Cardiac muscle cell (in vitro differentiated cells and primary cell): ENCODE data around the gene PCGF3. TPM values are rescaled to one million over a fixed set of nuclear protein-coding genes. Genes with fewer than 3 reads are reported as not detected.

ENCODE experiments used
- DNase-seq, 2 donors: peaks; one replicate each; pipeline versions ENCODE4 v3.0.0 to v3.0.0-alpha.2; 2010 to 2017; ENCODE audit warnings: low read depth in 1 of 2, low spot score in 1 of 2
- H3K27ac ChIP-seq: fragments of 200-600 bp; sonication (generic); 2 replicates; pipeline ENCODE4 v1.5.1; 2016
- H3K27me3 ChIP-seq: fragments of 200-600 bp; sonication (generic); 2 replicates; pipeline ENCODE4 v1.6.0; 2016; ENCODE audit warnings: control low read depth
- H3K36me3 ChIP-seq: fragments of 200-600 bp; sonication (generic); 2 replicates; pipeline ENCODE4 v1.5.1; 2016; ENCODE audit warnings: control low read depth
- H3K4me1 ChIP-seq: fragments of 200-600 bp; sonication (generic); 2 replicates; pipeline ENCODE4 v1.8.1; 2017; ENCODE audit warnings: low read depth, mild to moderate bottlenecking, mixed run types
- H3K4me3 ChIP-seq: fragments of 200-600 bp; sonication (generic); 2 replicates; pipeline ENCODE4 v1.5.1; 2016; ENCODE audit warnings: mild to moderate bottlenecking
- H3K9me3 ChIP-seq: fragments of 200-600 bp; sonication (generic); 2 replicates; pipeline ENCODE4 v1.5.1; 2017; ENCODE audit warnings: low read depth, mild to moderate bottlenecking, control low read depth
- CTCF ChIP-seq: IDR thresholded peaks from 2 replicates; pipeline ENCODE4 v1.5.1; 2012; ENCODE audit warnings: low read depth, mild to moderate bottlenecking, low read length
- polyA plus RNA-seq: library from polyadenylated mRNA; unstranded; fragments of >200 nt; fragmentation: Nextera tagmentation; extraction: Ambion mirVana; gene quantifications from 2 replicates; pipeline ENCODE4 v1.2.1, GENCODE V29; 2016
- total RNA-seq: library from RNA; depleted of rRNA; stranded (reverse); fragments of >200 nt; gene quantifications from 2 replicates; pipeline ENCODE4 v1.2.3, GENCODE V29; 2016

The PCGF3 gene
- total and polyA plus RNA-seq, 2 experiments from 2014 or later: 32.8 to 118 TPM

- no peaks in the 10 kb centered on the region for H3K36me3 ChIP-seq
- H3K27ac ChIP-seq: no peak overlapping the region
- H3K27me3 ChIP-seq: no peaks in the 10 kb centered on the region
- TF ChIP-seq CTCF: no peak
- peaks cover 23% of the 10 kb centered on the region for H3K4me1 ChIP-seq
- no peak overlapping the region for H3K4me3 ChIP-seq
- no peaks in the 10 kb centered on the region for H3K9me3 ChIP-seq
- no peak for DNase-seq
These were observed 25.5 kb upstream of the PCGF3 start for GRCh38 chr4:680091-680490.

GRCh38 chr4:680551-680927, 25.1 kb upstream of the PCGF3 start:
- Histone ChIP-seq H3K27me3 (no peaks in the 10 kb centered on the region), H3K9me3 (no peaks in the 10 kb centered on the region), H3K27ac (no peak overlapping the region), H3K4me1 (peaks cover 21% of the 10 kb centered on the region), H3K36me3 (no peaks in the 10 kb centered on the region), H3K4me3 (peak overlapping the region; percentile 60)
- TF ChIP-seq CTCF: no peak
- DNase-seq: no peak

GRCh38 chr4:680928-681645, 24.5 kb upstream of the PCGF3 start:
- no peaks in the 10 kb centered on the region for H3K9me3 ChIP-seq
- no peak for TF ChIP-seq CTCF
- no peaks in the 10 kb centered on the region for H3K27me3 ChIP-seq
- peaks cover 15% of the 10 kb centered on the region for H3K4me1 ChIP-seq
- peak overlapping the region; percentile 60 for H3K4me3 ChIP-seq
- H3K27ac ChIP-seq: no peak overlapping the region
- DNase-seq: peak; percentile 53 to 81
- no peaks in the 10 kb centered on the region for H3K36me3 ChIP-seq

GRCh38 chr4:681736-682451, 23.7 kb upstream of the PCGF3 start:
- TF ChIP-seq CTCF: no peak
- peaks cover 7% of the 10 kb centered on the region for H3K4me1 ChIP-seq
- H3K36me3 ChIP-seq: no peaks in the 10 kb centered on the region
- H3K27me3 ChIP-seq: no peaks in the 10 kb centered on the region
- DNase-seq: no peak
- no peak overlapping the region for H3K27ac ChIP-seq
- no peak overlapping the region for H3K4me3 ChIP-seq
- no peaks in the 10 kb centered on the region for H3K9me3 ChIP-seq

GRCh38 chr4:682490-683172, 23.0 kb upstream of the PCGF3 start:
- H3K4me3 ChIP-seq: no peak overlapping the region
- no peaks in the 10 kb centered on the region for H3K9me3 ChIP-seq
- no peaks in the 10 kb centered on the region for H3K36me3 ChIP-seq
- no peak for TF ChIP-seq CTCF
- no peak for DNase-seq
- H3K27ac ChIP-seq: no peak overlapping the region
- H3K27me3 ChIP-seq: no peaks in the 10 kb centered on the region
- no peaks in the 10 kb centered on the region for H3K4me1 ChIP-seq
